Stimulated activated CD4-positive, alpha-beta T cell treated with anti-CD3 and anti-CD28 coated beads, Interleukin-2, amount 100 ng/mL, for 4 hours (primary cell): Measurements from ENCODE around the gene FGD6.
"Not testable (repeated sequence)": the region's sequence is repeated elsewhere in the genome, so short reads cannot be mapped to it uniquely, and the experiment has no call there.

Experiments
- DNase-seq: peaks from one replicate; pipeline ENCODE4 v3.0.0-alpha.2; 2020; ENCODE audit warnings: low read depth

The FGD6 gene

DNA sequence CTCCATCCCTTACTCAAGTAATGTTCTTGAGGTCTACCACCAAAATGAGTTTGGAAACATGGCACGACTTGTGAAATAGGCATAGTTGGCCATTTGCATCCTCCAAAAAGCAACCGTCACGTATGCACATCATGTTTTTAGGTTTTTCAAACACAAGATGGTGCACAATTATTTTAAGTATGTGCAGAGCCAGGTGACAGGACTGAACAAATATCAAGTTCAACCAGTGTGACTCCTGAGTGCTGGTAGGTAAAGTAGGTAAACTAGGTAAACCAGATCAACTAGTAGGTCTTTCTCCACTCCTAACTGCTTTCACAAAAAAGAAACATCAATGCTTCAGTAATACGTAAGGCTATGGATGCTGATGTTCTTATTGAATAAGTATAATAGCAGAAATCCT, 39.1 kb downstream of the FGD6 start:
- DNase-seq: no peak

DNA sequence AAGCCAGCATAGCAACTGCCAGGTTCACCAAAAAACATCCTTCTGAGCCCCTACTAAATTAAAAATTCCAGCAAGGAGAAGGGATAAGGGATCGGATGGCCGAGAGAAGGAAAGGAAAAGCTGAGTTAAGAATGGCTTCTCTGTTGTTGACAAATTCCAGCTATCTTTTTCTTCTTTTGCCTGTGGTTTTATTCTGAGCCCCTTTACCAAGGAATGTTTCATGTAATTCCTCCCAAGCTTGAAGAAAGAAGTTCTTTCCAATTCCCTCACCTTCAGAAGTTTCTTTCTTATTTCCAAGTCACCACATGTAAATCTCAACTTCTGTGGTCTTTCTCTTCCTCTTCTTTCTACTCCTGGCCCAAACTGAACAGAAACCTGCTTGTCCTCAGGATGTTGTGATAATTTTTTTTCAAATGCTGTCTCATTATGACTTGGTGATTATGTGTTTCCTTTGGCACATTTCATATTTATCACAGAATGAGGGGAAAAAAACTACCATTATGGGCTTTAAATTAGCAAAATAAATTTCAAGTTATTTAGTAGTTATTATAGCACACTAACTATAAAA, 40.0 kb downstream of the FGD6 start:
- DNase-seq: no peak

DNA sequence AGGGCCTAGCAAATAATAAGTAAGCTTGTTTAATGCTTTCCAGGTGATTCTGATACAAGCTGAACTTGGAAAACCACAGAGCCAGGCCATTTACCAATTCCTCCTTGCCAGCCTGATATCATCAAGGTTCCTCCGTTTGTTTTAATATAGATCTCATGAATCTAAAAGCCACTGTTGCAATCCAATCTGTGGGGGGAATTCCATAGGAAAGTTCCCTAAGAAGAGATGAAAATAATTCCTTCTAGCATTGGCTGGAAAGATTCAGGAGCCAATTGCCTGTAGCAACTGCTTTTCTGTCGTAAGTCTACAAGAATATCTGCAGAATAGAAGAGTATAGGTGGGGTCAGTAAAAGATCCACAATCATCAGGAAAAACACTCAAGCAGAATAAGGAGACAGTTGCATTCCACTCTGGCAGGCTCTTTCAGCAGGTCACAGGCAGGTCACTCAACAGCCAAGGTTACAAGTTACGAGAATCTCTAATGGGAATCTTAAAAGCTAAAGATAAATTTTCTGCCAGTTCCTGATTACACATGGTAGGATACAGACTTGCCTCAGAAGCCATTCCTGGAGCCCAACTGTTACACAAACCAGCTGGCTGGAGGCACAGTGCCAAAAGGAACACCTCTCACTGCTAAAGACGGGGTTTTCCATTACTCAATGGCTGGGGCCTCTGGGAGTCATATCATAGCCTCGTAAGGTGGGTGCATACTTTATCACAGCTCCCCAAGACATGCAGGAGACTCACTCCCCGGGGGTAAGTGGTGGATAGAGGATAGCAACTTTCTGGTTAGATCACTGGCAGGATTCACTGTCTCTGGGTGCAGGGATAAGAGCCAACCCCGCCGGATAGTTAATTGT, 43.6 kb downstream of the FGD6 start:
- DNase-seq: no peak

DNA sequence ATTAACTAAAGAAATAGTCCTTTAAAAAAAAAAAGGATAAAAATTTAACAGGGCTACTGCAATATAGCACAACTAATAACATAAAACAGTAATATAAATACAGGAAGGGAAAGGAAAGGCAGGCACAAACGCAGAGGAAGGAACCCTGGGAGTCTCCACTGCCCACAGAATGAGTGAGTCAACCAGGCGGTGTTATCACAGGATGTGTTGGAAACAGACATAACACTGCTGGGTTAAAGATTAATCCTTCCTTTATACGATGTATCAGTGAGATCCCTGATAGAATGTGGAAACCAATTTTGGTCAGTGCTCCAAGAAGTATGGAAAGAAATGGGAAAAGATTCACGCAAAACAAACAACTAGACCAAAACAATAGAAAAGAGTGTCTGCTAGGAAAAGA, 47.9 kb downstream of the FGD6 start:
- no peak for DNase-seq

DNA sequence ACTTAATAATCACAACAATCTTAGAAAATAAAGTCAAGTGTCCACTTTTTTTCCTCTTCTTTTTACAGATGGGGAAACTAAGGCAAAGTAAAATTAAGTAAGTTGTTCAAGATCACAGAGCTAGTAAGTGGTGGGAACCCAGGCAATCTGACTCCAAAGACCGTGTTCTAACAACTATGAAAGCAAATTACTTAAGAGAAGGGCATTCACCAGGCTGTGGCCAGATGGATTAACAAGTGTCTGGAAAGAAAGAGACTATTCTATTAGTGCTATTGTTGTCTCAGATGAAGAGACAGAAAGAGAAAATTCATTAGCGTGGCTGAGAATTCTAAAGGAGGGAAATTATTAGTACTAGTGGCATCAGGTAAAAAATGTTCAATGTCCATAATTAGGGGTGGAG, 48.5 kb downstream of the FGD6 start:
- no peak for DNase-seq

DNA sequence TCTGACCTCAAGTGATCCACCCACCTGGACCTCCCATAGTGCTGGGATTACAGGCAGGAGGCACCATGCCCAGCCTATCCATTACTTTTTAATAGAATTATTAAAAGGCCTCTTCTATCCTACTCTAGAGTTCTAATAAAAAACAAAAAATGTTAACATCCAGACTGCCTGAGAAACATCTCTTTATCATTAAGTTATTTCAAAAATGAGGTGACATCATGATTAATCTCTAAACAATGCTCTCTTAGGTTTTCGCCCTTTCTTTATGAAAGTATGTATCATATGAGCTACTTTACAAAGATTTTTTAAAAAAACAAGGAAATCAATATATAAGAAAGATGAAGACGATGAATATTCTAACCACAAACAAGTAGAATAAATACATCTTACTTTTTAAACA, 52.6 kb downstream of the FGD6 start:
- DNase-seq: no peak

DNA sequence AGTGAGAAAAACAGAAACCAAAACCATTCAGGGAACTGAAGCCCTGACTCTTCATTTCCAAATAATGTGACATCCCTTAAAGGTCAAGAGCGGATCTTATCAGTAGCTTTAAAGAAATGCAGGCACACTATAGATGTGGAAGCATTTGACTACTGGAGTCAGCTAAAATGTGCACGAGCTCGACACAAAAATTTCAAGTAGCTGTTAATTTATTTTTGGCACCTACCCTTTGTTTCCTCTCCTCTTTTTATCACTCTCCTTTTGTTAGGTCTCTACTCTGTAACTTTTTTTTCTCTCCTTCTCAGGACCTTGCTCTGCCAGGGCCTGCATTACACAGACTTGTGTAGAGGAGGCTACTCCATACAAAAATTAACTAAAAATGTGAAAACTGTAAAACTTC, 58.3 kb downstream of the FGD6 start:
- DNase-seq: no peak

DNA sequence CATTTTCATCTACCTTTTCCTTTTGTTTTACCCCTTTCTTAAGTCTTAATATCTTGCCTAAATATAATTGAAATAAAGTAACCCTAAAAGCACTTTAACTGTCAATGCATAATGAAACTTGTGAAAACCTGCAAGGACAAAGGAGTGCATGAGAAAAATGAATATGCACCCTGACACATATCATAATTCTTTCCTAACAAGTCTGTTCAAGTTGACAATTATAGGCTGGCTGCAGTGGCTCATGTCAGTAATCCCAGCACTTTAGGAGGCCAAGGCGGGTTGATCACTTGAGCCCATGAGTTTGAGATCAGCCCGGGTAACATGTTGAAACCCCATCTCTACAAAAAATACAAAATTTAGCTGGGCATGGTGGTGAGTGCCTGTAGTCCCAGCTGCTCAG, 65.4 kb downstream of the FGD6 start:
- DNase-seq: no peak

DNA sequence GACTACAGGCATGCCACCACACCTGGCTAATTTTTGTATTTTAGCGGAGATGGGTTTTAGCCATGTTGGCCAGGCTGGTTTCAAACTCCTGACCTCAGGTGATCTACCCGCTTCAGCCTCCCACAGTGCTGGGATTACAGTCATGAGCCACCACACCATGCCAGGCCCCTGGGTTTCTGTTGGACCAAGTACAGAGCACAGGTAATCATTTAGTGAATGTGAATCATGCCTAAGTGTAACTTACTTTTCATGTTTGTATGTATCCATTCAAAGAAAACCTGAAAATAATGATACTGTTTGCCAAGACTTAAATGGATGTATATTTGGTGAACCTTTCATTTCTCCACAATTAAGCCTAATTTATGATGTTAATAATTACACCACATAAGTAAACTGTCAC, 65.9 kb downstream of the FGD6 start:
- DNase-seq: no peak

DNA sequence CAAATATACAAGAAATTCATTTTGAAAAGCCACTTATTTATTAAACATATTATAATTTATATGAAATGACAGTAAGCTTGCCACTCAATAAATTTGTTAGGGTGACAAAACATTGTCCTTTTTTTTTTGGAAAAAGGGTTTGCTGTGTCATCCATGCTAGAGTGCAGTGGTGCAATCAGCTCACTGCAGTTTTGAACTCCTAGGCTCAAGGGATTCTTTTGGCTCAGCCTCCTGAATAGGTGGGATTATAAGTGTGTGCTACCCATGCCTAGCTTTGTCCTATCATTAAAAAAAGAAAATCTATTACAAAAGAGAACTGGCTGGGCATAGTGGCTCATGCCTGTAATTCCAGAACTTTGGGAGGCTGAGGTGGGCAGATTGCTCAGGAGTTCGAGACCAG, 66.8 kb downstream of the FGD6 start:
- DNase-seq: no peak

DNA sequence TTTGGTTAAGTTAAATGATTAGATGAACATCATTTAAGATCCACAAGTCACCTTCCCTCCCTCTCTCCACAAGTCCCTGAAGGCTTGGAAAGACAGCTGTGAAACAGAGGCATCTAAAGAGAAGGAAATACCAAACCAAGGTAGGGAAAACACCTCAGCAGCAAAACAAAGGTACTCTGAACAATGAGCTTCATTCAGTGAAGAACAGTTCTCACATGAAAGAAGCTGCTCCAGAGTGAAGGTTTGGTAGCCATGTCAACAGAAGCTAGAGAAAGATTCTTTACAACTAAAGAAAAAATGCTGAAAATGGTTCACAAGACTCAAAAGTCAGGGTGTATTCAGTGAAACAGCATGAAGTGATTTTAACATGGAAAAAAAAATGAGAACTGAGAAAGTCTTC, 69.4 kb downstream of the FGD6 start:
- no peak for DNase-seq

DNA sequence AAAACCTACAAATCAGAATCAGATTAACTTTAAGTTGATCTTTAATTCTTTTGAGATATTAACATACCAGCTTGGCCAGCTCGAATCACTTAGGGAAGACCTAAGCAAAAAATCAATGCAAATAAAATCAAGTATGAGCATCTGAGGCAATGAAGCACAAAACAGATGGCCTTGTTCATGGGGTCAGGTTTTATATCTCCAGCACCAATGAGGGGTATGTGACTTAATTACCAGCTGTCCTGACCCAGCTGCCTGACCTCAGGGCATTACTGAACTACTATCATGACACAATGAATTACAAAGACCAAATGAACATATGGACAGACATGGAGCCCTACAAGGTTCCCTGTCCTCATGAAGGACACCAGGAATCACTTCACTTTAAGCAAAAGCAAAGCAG, 70.5 kb downstream of the FGD6 start:
- DNase-seq: no peak

DNA sequence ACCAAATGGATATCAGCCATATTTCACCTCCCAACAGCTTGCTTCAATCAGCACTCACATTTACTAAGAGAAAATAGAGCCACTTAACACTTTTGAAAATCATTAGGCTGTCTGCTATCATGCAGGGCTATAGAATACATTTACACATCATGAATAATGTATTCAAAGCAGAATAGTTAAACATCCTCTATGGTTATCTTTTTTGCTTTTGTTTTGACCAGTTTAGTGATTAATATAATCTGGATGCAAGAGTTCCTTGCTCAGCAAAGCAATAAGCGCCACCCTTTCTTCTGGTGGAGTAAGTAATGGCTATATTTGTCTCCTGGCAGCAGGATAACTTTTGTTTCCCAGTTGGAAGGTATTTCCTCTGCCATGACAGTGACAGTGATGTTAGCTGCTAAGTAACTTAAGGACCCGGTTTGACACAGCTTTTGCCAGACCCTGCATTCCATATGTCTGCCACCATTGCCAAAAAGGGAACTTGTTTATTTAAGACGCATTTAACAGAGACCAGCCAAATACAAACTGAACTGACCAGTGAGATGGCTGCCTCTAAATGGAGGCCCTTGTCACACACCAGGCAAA, 73.6 kb downstream of the FGD6 start:
- DNase-seq: no peak

DNA sequence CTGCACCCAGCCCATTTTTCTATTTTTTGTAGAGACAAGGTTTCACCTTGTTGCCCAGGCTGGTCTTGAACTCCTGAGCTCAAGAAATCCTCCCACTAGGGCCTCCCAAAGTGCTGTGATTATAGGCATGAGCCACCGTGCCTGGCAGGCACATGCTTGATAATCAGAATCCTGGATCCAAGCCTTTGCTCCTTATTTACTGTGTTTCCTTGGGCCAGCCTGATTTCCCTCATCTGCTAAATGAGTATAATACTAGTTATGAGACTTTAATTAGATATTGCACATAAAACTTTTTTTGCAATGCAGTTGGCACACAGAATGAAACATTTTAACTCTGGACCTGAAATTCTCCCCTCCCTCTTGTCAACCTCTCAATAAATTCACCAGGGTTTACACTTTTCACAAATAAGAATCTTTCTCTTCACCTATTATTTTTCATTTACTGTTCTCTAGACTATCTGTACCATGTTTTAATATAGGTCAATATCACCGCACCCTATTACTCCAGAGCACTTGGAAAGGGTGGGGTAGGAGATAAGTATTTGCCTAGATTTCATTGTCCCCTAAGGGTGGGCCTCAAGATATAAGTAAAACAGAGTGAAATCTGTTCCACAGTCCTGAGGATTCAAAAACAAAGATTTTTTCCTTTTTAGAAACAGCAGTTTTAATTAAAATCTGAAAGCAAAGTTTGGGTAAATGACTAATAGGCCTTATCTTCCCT, 74.7 kb downstream of the FGD6 start:
- DNase-seq: no peak

DNA sequence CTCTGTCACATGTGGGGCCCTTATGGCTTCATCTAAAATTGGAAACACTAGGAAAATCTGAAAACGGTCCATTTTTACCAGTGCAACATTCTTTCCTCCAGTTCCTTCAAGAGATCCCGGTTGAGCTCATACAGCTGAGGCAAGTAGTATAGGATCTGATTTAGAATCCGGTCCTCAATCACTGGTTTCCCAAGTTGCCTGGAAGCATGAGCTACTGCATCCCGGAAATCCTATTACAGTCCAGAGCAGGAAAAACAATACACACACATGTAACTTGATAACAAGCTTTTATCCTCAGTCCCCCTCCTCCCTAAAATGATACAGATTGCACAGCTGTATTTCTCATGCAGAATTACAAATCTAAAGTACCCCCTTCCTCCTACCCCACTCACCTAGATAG, 76.0 kb downstream of the FGD6 start:
- DNase-seq: no peak

DNA sequence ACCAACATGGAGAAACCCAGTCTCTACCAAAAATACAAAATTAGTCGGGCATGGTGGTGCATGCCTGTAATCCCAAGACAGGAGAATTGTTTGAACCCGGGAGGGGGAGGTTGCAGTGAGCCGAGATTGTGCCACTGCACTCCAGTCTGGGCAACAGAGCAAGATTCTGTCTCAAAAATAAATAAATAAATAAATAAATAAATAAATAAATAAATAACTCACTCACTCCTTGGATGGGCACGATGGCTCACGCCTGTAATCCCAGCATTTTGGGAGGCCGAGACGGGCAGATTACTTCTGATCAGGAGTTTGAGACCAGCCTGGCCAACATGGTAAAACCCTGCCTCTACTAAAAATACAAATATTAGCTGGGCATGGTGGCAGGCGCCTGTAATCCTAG, 79.2 kb downstream of the FGD6 start:
- not testable (repeated sequence) for DNase-seq

DNA sequence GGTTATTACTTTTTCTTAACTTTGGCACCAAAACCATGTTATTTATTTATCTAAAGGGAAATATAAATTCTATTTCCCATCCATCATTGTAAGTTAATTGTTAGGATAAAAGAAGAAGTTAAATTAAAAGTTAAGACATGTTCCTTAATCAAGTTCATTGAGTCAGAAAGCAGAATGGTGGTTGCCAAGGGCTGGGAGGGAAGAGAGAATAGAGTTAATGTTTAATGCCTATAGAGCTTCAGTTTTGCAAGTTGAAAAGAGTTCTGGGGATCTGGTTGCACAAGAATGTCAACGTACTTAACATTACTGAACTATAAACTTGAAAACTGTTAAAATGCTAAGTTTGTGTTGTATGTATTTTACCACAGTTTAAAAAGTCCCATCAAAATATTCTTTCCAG, 80.7 kb downstream of the FGD6 start:
- no peak for DNase-seq

DNA sequence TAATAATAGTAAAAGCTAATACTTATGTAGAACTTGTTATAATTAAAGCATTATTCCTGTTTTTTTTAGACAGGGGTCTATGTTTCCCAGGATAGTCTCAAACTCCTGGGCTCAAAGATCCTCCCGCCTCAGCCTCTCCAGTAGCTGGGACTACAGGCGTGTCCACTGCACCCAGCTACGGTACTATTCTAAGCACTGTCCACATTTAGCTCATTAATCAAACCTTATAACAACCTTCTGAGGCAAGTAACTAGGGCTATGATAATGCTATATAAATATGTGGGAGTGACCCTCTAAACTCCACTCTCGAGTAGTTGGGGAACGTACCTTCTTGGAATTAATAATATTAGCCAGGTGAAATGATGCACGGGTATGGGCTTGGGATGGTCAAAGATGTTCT, 83.2 kb downstream of the FGD6 start:
- DNase-seq: no peak

DNA sequence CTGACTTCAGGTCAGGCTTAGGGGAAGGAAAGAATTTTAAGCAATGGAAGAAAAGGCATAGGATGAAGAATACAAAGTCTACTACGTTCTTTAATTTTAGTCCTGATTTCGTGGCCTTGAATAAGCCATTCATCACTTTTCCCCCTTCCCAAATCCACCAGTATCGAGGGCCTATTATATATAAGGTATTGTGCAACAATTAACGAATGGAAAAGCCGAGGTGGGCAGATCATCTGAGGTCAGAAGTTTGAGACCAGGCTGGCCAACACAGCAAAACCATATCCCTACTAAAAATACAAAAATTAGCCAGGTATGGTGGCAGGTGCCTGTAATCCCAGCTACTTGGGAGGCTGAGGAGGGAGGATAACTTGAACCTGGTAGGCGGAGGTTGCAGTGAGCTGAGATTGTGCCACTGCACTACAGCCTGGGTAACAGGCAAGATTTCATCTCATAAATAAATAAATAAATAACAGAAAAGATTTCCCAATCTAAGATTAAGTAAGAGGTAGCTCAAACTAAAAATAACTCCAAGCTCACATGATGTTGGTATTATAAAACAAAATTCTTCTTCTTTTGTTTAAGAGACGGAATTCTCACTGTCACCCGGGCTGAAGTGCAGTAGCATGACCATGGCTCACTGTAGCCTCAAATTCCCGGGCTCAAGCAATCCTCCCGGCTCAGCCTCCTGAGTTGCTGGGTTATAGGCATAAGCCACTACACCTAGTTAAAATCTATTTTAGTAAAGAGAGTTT, 85.5 kb downstream of the FGD6 start:
- DNase-seq: no peak

DNA sequence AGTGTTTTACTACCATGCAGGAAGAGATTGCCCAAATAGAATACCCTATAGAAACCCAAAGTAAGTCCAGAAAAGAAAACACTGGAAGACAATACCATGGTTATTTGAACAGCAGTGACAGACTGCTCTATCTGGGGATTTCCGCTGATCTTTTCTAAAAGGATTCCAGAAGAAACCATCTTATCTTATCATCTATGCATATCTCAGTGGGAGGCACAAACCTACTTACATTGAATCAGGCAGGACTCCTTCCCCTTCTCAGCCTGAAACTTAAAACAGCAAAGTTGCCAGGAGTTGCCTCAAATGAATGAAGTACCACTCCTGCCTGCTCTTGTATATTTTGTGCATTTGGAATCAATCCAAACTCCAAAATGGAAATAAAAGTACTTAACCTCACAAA, 87.2 kb downstream of the FGD6 start:
- DNase-seq: no peak

DNA sequence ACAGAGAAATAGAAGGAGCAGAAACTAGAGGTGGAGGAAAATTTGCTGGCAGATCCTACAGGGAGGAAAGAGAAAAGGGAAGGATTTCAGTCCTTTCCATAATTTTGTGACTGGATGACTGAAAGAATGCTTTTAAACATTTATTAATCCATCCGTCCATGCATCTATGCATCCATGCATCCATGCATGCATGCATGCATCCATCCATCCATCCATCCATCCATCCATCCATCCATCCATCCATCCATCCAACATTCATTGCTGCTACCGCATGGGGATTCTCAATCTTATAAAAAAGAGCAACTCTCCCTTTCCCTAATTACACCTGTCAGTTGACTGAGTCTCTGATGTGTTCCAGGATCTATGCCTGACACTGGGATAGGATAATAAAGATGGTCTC, 88.2 kb downstream of the FGD6 start:
- no peak for DNase-seq

DNA sequence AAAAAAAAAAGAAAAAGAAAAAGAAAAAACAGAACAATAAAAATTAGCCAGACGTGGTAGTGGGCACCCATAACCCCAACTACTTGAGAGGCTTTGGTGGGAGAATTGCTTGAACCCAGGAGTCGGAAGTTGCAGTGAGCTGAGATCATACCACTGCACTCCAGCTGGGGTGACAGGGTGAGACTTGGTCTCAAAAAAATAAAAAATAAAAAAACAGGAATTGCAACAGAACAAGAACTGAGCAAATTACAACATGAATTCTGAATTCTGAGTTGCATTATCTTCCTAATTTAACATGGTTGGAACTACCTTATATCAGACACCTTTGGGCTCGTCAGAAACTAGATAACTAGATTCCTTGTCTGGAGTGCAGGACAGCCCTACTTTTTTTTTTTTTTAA, 90.5 kb downstream of the FGD6 start:
- DNase-seq: no peak
